GM21737 (cell line): ENCODE results near the gene ALKAL2.
A peak's percentile ranks its signal among the peaks of the same experiment; 100 is the strongest.

Experiments used
- ATAC-seq: cut with Tn5 transposase; IDR thresholded peaks from one replicate; pipeline ENCODE4 v1.9.1; 2021; ENCODE audit warnings: mild to moderate bottlenecking, moderate library complexity; ENCODE audit not compliant: unreplicated experiment

The ALKAL2 gene

GRCh38 chr2:290090-290722 lies 2.3 kb upstream of the ALKAL2 start:
- ATAC-seq, result no peak

DNA sequence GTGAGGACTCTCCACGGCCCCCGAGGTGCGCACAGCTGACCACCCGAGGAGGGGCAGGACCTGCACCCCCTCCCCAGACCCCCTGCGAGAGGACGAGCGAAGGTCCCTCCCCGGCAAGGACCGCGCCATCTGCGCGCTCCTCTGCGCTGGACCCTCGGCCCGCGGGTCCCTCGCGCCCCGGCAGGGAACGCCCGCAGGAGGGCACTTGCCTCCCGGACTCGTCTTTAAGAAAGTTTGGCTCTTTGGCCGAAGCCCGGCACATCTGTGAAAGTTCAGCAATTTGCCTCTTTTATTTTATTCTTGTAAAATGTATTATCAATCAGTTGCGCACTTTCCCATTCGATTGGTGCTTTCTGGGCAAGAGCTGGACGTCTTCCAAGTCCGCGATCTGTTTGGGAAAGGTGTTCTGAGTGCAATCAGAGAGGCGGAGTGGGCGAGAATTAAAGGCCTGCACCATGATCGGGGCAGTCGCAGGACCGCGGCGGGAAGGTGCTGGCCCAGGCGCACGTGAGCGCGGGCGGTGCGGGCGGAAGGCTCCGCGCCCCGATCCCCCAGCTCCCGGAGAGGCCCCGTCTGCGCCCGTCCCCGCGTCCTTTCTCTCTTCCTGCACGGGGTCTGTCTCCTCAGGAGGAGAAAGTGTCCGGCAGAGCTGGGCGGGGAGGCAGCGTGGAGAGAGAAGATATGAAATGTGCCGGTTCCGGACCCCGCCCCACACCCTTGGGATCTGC lies 1.6 kb upstream of the ALKAL2 start:
- no peak for ATAC-seq

DNA sequence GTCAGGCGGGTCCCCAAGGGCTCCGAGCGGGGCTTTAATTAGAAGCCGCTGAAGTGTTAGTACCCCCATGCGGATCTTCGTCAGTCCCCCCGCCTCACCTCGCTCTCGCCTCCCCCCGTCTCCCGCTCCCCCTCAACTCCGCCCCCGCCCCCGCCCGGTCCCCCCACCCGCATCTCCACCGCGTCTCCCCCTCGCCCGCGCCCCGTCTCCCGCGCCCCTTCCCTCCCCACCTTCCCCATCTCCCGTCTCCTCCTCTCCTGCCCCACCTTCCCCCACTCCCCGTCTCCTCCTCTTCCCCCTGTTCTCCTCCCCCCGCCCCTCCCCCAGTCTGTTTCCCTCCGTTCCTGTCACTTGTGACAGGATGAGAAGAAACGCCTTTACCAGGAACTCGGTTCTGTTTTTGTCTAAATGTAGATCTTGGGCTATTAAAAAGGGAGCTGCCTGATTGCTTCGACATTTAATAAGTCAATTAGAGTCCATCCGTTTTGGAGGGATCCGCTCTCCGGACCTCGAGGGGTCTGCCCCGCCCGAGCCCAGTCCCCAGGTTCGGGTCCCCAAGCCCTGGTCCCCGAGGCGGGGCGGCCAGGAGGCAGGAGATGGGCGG lies 969 bp upstream of the ALKAL2 start:
- no peak for ATAC-seq

DNA sequence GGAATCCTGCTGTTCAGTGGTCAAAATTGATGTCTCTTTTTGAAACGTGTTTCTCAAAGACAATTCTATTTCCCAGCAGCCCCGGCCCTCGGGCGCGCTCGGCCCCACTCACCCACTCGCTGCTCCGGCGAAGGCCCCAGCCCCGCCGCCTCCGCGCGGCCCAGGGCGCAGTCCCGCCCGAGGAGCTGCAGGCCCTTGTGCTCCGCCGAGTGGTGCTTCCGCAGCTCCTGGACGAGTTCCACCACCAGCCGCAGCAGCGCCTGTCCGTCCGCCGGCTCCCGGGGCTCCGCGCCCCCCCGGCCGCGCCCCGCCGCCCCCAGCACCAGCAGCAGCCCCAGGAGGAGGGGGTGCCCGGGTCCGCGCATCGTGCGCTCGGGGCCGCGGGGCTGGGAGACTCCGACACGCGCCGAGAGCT lies 413 bp downstream of the ALKAL2 start:
- ATAC-seq, result peak; percentile 52

- no peak for ATAC-seq
Observed at GRCh38 chr2:286774-287392, 1.0 kb downstream of the ALKAL2 start.

- ATAC-seq, result no peak
Observed at GRCh38 chr2:286035-286434, 1.9 kb downstream of the ALKAL2 start.

DNA sequence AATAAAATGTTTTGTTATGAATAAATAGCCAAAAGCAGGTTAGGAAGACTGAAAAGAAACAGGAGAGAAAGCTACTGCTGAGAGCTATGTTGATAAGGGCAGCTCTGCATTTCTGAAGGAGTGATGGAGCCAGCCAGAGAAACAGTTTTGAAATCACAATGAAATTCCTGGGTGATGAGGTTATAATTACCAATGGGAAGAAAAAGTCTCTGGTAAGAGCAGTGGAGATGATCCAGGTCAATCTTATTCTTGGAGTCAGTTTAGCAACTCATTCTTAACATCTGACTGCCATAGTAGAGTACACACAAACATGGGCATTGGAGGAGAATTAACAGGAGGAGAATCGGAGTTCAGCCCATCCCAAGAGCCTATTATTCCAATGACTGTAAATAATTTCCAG lies 2.4 kb downstream of the ALKAL2 start:
- ATAC-seq, result no peak

GRCh38 chr2:284896-285492 lies 2.9 kb downstream of the ALKAL2 start:
- no peak for ATAC-seq

DNA sequence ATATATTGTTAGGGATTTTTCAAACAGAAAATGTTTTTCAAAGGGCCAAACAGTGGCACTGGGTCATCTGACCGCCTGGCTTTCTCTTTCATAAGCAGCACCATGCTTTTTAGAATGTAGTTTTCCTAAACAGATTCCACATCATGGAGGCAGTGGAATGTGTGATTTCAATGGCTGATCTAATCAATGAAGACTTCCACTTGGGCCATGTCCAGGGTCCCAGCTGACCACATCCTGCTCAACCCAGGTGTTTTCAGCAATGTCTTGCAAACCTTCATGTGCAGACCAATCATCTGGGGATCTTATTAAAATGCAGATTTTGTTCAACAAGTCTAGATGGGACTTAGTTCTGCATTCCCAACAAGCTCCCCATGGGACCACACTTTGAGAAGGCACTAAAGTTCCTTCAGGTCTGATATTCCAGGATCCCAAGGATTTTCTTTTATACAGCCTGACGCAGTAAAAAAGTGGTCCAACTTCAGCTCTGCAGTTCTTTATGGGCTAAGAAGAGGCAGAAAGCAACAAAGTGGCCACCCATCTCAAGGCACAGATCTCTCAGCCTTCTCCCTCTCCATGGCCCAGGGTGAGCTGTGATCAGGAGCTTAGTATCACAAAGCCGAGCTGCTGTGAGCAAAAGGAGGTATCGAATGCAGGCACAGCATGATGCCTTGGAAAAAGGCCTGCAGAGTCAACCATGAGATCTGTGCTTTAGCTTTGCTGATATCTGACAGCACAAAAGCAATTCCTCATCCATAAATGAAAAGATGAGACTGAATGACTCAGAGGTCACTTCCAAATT lies 3.7 kb downstream of the ALKAL2 start:
- ATAC-seq, result no peak

DNA sequence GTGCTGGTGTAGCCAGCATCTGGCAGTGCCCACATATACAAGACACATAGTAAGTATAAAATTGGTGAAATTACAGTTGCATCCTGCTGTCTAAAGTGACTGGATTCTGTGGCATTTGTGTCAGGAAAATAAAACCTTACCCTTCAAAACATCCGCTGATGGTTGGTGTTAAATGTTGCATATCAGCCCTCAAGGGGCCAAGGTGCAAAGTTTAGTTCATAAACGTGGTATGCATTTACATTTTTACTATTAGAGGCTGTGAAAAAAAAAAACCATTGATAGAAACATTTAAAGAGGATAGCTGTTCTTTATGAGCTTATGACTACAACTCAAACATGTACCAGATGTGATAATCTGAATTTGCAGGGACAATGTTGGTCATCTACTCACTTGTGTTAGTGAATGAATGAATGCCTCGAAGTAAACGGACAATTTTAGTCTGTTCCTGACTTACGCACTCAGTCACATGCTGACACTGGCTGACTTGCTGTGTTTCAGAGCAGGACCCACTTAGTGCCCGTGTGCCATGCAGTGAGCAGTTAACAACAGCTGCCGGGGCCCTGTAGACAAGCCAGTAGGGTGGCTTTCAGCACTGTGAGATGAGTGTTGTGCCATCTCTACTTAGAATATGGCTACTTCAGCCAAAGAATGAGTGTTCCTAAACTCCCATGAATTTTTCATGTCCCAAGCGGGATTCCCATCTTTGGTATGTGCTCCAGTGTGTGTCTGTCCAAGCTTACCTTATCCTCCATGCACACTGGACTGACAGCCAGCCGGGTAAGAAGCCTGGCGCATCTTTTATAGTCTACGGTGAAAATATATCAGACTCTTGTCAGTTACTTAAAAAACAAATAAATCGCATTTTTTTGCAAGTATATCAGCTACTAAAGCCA lies 5.3 kb downstream of the ALKAL2 start:
- no peak for ATAC-seq

- ATAC-seq, result no peak
Observed at GRCh38 chr2:281381-281780, 6.5 kb downstream of the ALKAL2 start.

- ATAC-seq, result no peak
Observed at GRCh38 chr2:280650-281110, 7.2 kb downstream of the ALKAL2 start.

DNA sequence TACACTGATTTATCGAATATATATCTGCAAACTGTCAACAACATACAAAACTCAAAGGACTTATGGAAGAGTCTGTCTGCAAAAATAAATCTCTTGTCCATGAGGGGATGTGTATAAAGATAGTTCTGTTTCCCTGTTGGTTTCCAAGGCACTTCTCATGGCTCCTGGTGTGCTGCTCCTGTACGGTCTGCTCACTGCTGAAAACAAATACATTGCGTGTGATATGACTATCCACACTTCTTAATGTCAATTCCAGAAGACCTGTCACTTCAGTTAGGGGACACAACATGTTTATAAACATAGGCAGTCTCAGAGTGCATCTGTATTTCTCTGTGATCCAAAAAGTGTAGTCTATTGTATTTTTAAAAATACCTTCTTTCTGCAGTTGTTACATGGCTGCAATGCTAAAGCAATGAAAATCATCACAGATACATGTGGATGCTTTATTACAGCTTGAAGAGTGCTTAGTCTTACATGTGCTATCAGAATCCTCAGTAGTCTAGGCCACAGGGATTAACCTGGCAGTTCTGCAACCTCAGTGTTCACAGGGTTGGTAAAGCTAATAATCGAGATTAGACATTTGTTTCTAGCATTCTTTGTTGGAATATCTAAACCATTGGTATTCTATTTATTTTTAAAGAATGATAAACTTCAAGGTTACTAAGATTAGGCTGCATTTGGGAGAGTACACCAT lies 7.8 kb downstream of the ALKAL2 start:
- no peak for ATAC-seq

DNA sequence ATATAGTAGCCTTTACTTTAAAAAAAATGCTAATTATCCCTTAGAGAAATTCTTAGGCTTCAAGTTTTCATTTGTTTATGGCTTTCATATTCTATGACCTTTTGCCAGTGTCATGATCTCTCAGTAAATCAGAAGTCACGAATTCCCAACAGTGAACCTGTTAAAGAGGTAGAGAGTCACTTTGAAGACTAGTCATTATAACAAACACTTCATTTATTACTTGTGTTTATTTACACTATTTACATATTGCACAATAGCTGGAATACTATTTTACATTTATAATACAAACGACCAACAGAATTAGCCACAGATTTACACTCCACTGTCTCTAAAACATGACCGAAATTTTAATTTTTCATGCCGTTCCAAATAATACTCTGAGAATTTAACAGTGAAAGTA lies 8.5 kb downstream of the ALKAL2 start:
- ATAC-seq, result no peak

DNA sequence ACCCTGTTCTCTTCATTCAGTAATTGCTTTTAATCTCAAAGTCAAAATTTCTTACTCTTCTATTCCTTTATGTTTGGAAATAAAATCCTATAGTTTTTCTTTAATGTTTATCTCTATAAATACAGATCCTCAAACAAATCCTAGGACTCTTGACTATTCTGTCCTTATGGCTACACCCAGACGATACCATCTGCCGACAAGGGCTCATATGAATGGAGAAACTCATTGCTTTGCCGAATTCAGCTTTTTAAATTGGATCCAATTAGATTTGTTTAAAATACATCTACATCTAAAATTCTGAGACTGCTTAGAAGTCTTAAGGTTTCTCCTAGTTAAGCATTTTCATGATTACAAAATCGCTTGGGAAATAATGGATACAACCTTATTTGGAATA lies 9.0 kb downstream of the ALKAL2 start:
- no peak for ATAC-seq

GRCh38 chr2:278312-278926 lies 9.5 kb downstream of the ALKAL2 start:
- ATAC-seq, result no peak

DNA sequence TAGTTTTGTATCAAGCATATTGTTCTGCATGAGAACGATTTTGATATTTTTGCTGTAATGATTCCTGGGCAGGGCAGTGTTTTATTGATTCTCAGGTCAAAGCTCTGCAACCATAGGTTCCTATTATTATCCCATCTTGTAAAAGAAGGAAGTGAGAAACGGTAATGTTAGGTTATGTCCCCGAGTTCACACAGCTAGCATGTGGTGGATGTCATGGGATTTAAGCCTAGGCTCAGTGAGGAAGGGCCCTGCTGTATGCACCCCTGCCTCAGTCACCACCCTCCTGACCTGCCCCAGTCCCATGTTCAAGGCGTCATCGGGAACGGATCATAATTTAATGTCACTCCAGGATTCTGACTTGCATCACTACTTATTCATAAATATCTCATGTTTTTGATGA lies 12.4 kb downstream of the ALKAL2 start:
- peak; percentile 91 for ATAC-seq

- no peak for ATAC-seq
Observed at GRCh38 chr2:274503-274902, 13.4 kb downstream of the ALKAL2 start.

DNA sequence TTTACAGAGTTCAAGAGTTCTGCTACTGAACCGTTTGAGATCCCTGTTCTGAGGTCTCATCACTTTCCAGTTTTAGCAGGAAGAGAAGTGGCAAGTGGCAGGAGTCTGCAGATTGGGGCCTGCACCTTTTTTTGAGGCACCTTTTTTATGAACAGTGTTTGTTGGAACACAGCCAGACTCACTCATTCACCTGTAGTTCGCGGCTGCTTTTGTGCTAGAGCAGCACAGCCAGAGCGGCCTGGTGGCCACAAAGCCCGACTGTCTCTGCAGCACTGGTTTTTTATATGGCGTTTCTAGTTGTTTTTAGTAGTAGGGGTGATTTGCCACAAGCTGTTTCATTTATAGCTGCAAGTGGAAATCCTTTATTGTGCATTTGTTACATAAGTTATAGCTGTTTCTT lies 14.6 kb downstream of the ALKAL2 start:
- ATAC-seq, result no peak
